Subcutaneous adipose tissue (tissue), 4 donors: ENCODE results near the gene TMBIM1. TPM values are rescaled to one million over a fixed set of nuclear protein-coding genes. Genes with fewer than 3 reads are reported as not detected.

Experiments used
- CTCF ChIP-seq: fragments of 450-650 bp; IDR thresholded peaks from one replicate; pipeline ENCODE4 v1.5.1; 2016; ENCODE audit warnings: low read depth, mild to moderate bottlenecking, control low read depth, antibody characterized with exemption, moderate library complexity
- total RNA-seq, 4 donors: library from RNA; depleted of rRNA; stranded (reverse); fragments of >200 nt; gene quantifications; one replicate each; pipeline ENCODE4 v1.1.0, GENCODE V29; 2016

The TMBIM1 gene
- total RNA-seq, 4 donors from 2014 or later = 246 to 398 (median 281) TPM

- no peak for TF ChIP-seq CTCF
Measured at GRCh38 chr2:218263817-218264641, 28.3 kb downstream of the TMBIM1 start.

GRCh38 chr2:218262631-218263586 is 29.4 kb downstream of the TMBIM1 start:
- TF ChIP-seq CTCF = no peak

- TF ChIP-seq CTCF = no peak
Measured at GRCh38 chr2:218262237-218262600, 30.1 kb downstream of the TMBIM1 start.

- TF ChIP-seq CTCF = no peak
Measured at GRCh38 chr2:218261423-218262236, 30.7 kb downstream of the TMBIM1 start.

- TF ChIP-seq CTCF = no peak
Measured at GRCh38 chr2:218260742-218261422, 31.4 kb downstream of the TMBIM1 start, which contains the start of gene GPBAR1. GPBAR1 (plus strand) TSS chr2:218261015; CDS start chr2:218262725, 1,710 bp downstream.

- no peak for TF ChIP-seq CTCF
Measured at GRCh38 chr2:218260166-218260565, 32.1 kb downstream of the TMBIM1 start.
